ENCODE measurements around the gene ARID1B. TPM values are rescaled to one million over a fixed set of nuclear protein-coding genes. Genes with fewer than 3 reads are reported as not detected.

ARID1B gene
- total and polyA plus RNA-seq, 2 of the 13 experiments (the other 11 are each of a cell fraction or from before 2014, with no cell fraction given) = 20.1 to 32.6 TPM

- intact Hi-C loops (cut with micrococcal nuclease; ENCODE audit: unreplicated experiment) (no loop called here), in situ Hi-C loops (cut with HindIII; ENCODE audit: extremely low pct_ligation_motif_present, low pct_unique_long_range_greater_than_20kb) (no loop called here)
- BruUV-seq (replicated peaks) = no TSS peak
- Histone ChIP-seq H3K79me2 (ENCODE audit: insufficient read depth, low read length) (peaks cover 93% of the 10 kb centered on the region), H3K27me3 (ENCODE audit: control insufficient read depth in 1 of 2, insufficient read depth in 2 of 2, low read length in 2 of 2) (no peaks in the 10 kb centered on the region), H2AFZ (ENCODE audit: low read length) (no peak overlapping the region), H3K9me3 (ENCODE audit: low read length) (no peaks in the 10 kb centered on the region), H4K20me1 (ENCODE audit: insufficient read depth, low read length) (peaks cover 7% of the 10 kb centered on the region; the same call in 1 of the 2 replicates), H3K4me1 (ENCODE audit: insufficient read depth, low read length) (peaks cover 23% of the 10 kb centered on the region), H3K9ac (ENCODE audit: insufficient read depth, low read depth, low read length) (no peak overlapping the region), H3K27ac (ENCODE audit: extremely low read length, insufficient read depth, low read length) (no peak overlapping the region), H3K4me3 (replicated peaks in 1 of 3; ENCODE audit: insufficient read depth in 1 of 3, low read depth in 2 of 3, low read length in 3 of 3) (no peak overlapping the region), H3K4me2 (ENCODE audit: low read depth, low read length) (no peak overlapping the region), H3K36me3 (replicated peaks in 1 of 2; ENCODE audit: control insufficient read depth in 1 of 2, insufficient read depth in 2 of 2, low read length in 2 of 2) (peaks cover 0 to 3% of the 10 kb centered on the region in 2 experiments; a peak in 2 of 5 replicates)
- ChIA-PET POLR2A (no interaction called here), CTCF (ENCODE audit: low intra/inter-chr PET ratio, low total read pairs) (no interaction called here)
- ATAC-seq = no peak
- 96% methylated on average over 3 of the region's 3 CpGs for WGBS (ENCODE audit: low lambda C conversion rate)
- no peak for DNase-seq (ENCODE audit: low spot score)
- TF ChIP-seq, protein P1, sequence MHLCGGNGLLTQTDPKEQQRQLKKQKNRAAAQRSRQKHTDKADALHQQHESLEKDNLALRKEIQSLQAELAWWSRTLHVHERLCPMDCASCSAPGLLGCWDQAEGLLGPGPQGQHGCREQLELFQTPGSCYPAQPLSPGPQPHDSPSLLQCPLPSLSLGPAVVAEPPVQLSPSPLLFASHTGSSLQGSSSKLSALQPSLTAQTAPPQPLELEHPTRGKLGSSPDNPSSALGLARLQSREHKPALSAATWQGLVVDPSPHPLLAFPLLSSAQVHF (CRISPR knock-in tag; IDR thresholded peaks at IDR 0.05) = no peak
- TF ChIP-seq FOXA1 (IDR thresholded peaks at IDR 0.05) = no peak
- TF ChIP-seq FOXA1 (CRISPR knock-in tag; IDR thresholded peaks at IDR 0.05) = no peak
- TF ChIP-seq, protein P2, sequence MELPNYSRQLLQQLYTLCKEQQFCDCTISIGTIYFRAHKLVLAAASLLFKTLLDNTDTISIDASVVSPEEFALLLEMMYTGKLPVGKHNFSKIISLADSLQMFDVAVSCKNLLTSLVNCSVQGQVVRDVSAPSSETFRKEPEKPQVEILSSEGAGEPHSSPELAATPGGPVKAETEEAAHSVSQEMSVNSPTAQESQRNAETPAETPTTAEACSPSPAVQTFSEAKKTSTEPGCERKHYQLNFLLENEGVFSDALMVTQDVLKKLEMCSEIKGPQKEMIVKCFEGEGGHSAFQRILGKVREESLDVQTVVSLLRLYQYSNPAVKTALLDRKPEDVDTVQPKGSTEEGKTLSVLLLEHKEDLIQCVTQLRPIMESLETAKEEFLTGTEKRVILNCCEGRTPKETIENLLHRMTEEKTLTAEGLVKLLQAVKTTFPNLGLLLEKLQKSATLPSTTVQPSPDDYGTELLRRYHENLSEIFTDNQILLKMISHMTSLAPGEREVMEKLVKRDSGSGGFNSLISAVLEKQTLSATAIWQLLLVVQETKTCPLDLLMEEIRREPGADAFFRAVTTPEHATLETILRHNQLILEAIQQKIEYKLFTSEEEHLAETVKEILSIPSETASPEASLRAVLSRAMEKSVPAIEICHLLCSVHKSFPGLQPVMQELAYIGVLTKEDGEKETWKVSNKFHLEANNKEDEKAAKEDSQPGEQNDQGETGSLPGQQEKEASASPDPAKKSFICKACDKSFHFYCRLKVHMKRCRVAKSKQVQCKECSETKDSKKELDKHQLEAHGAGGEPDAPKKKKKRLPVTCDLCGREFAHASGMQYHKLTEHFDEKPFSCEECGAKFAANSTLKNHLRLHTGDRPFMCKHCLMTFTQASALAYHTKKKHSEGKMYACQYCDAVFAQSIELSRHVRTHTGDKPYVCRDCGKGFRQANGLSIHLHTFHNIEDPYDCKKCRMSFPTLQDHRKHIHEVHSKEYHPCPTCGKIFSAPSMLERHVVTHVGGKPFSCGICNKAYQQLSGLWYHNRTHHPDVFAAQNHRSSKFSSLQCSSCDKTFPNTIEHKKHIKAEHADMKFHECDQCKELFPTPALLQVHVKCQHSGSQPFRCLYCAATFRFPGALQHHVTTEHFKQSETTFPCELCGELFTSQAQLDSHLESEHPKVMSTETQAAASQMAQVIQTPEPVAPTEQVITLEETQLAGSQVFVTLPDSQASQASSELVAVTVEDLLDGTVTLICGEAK (IDR thresholded peaks at IDR 0.05) = no peak
- TF ChIP-seq, protein P2 (CRISPR knock-in tag; IDR thresholded peaks at IDR 0.05) = no peak
- TF ChIP-seq U2AF2 (IDR thresholded peaks at IDR 0.05; ENCODE audit: low read depth, low read length) = no peak
- TF ChIP-seq ZNF75D (CRISPR knock-in tag; IDR thresholded peaks at IDR 0.05; ENCODE audit: borderline replicate concordance) = no peak
- no peak for TF ChIP-seq ZFP36L2 (CRISPR knock-in tag; IDR thresholded peaks at IDR 0.05)
- FAIRE-seq = no peak
Measured at GRCh38 chr6:156844089-156844488, 66.9 kb downstream of the ARID1B start.
